Liver (tissue), 3 donors: ENCODE data around the gene PCTP.

Source experiments
- EGR1 ChIP-seq, 2 donors: IDR thresholded peaks; 2 replicates each; pipeline ENCODE4 v1.6.1; 2016 to 2018; ENCODE audit warnings: antibody characterized with exemption in 2 of 2, low read depth in 2 of 2
- RAD21 ChIP-seq, 2 donors: IDR thresholded peaks; 2 replicates each; pipeline ENCODE4 v1.6.1; 2016; ENCODE audit warnings: antibody characterized with exemption in 2 of 2, mild to moderate bottlenecking in 2 of 2
- RXRA ChIP-seq, 2 donors: IDR thresholded peaks; 2 replicates each; pipeline ENCODE4 v1.6.1; 2017 to 2018; ENCODE audit warnings: antibody characterized with exemption in 2 of 2, mild to moderate bottlenecking in 1 of 2
- TAF1 ChIP-seq: conservative IDR thresholded peaks from 2 replicates; pipeline ENCODE4 v1.6.1; 2016; ENCODE audit warnings: antibody characterized with exemption, mild to moderate bottlenecking
- TF ChIP-seq, protein P1 (sequence below): fragments of 150-350 bp; IDR thresholded peaks from 2 replicates; pipeline ENCODE4 v1.5.1; 2017; ENCODE audit warnings: improper control_type of control experiment, low read depth, low read length; ENCODE audit not compliant: missing input control
- TF ChIP-seq, protein P2 (sequence below): IDR thresholded peaks from 2 replicates; pipeline ENCODE4 v1.6.1; 2016; ENCODE audit warnings: antibody characterized with exemption, mild to moderate bottlenecking
- TF ChIP-seq, protein P3 (sequence below): IDR thresholded peaks from 2 replicates; pipeline ENCODE4 v1.6.1; 2016; ENCODE audit warnings: antibody characterized with exemption
- donor health status: healthy.
- donor health status: healthy.

DNA sequence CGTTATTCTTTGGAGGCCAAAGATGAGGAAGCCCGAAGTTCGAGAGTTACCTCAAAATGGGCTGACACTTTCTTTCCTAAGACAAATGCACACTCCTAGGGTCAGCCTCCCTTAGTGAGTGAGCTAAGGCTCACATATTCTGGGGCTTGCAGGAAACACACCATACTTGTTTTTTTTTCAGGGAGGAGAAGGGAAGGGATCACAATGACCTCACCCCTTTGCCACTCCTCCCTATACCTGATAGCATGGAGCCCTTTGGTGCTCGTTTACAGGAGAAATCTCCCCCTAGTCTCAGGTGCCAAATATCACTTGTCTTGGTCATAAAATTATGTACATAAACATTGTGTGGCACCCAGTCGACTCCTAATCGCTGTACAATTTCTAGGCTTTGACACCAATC lies 23.6 kb upstream of the PCTP start:
- TF ChIP-seq, protein P1, sequence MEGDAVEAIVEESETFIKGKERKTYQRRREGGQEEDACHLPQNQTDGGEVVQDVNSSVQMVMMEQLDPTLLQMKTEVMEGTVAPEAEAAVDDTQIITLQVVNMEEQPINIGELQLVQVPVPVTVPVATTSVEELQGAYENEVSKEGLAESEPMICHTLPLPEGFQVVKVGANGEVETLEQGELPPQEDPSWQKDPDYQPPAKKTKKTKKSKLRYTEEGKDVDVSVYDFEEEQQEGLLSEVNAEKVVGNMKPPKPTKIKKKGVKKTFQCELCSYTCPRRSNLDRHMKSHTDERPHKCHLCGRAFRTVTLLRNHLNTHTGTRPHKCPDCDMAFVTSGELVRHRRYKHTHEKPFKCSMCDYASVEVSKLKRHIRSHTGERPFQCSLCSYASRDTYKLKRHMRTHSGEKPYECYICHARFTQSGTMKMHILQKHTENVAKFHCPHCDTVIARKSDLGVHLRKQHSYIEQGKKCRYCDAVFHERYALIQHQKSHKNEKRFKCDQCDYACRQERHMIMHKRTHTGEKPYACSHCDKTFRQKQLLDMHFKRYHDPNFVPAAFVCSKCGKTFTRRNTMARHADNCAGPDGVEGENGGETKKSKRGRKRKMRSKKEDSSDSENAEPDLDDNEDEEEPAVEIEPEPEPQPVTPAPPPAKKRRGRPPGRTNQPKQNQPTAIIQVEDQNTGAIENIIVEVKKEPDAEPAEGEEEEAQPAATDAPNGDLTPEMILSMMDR = no peak
- TF ChIP-seq EGR1 (IDR thresholded peaks at IDR 0.05; ENCODE audit: low read depth in 2 of 2) (no peak), RAD21 (IDR thresholded peaks at IDR 0.05) (no peak), TAF1 (no peak), RXRA (IDR thresholded peaks at IDR 0.05) (no peak)
- TF ChIP-seq, protein P2, sequence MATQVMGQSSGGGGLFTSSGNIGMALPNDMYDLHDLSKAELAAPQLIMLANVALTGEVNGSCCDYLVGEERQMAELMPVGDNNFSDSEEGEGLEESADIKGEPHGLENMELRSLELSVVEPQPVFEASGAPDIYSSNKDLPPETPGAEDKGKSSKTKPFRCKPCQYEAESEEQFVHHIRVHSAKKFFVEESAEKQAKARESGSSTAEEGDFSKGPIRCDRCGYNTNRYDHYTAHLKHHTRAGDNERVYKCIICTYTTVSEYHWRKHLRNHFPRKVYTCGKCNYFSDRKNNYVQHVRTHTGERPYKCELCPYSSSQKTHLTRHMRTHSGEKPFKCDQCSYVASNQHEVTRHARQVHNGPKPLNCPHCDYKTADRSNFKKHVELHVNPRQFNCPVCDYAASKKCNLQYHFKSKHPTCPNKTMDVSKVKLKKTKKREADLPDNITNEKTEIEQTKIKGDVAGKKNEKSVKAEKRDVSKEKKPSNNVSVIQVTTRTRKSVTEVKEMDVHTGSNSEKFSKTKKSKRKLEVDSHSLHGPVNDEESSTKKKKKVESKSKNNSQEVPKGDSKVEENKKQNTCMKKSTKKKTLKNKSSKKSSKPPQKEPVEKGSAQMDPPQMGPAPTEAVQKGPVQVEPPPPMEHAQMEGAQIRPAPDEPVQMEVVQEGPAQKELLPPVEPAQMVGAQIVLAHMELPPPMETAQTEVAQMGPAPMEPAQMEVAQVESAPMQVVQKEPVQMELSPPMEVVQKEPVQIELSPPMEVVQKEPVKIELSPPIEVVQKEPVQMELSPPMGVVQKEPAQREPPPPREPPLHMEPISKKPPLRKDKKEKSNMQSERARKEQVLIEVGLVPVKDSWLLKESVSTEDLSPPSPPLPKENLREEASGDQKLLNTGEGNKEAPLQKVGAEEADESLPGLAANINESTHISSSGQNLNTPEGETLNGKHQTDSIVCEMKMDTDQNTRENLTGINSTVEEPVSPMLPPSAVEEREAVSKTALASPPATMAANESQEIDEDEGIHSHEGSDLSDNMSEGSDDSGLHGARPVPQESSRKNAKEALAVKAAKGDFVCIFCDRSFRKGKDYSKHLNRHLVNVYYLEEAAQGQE = no peak
- TF ChIP-seq, protein P3, sequence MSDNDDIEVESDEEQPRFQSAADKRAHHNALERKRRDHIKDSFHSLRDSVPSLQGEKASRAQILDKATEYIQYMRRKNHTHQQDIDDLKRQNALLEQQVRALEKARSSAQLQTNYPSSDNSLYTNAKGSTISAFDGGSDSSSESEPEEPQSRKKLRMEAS = no peak
